IMR-90 (cell line): ENCODE measurements around the gene AMBRA1.

ENCODE experiments used
- CHD1 ChIP-seq: IDR thresholded peaks from 2 replicates; pipeline ENCODE4 v1.6.1; 2012; ENCODE audit warnings: low read depth, low read length, improper control_type of control experiment
- NFE2L2 ChIP-seq: fragments of 150-350 bp; IDR thresholded peaks from 2 replicates; pipeline ENCODE4 v1.6.1; 2016; ENCODE audit warnings: low read depth, mild to moderate bottlenecking, low read length
- POLR2A ChIP-seq: IDR thresholded peaks from 2 replicates; pipeline ENCODE4 v1.6.1; 2012; ENCODE audit warnings: mild to moderate bottlenecking, low read depth, low read length
- RCOR1 ChIP-seq: IDR thresholded peaks from 2 replicates; pipeline ENCODE4 v1.6.1; 2012; ENCODE audit warnings: mild to moderate bottlenecking, low read length, improper control_type of control experiment; ENCODE audit not compliant: insufficient replicate concordance
- RFX5 ChIP-seq: IDR thresholded peaks from 2 replicates; pipeline ENCODE4 v1.8.0; 2012; ENCODE audit warnings: low read depth, mild to moderate bottlenecking, low read length, moderate library complexity
- TF ChIP-seq, protein P1 (sequence below): conservative IDR thresholded peaks from 2 replicates; pipeline ENCODE4 v1.5.1; 2012; ENCODE audit warnings: mild to moderate bottlenecking, low read depth, low read length, improper control_type of control experiment

DNA sequence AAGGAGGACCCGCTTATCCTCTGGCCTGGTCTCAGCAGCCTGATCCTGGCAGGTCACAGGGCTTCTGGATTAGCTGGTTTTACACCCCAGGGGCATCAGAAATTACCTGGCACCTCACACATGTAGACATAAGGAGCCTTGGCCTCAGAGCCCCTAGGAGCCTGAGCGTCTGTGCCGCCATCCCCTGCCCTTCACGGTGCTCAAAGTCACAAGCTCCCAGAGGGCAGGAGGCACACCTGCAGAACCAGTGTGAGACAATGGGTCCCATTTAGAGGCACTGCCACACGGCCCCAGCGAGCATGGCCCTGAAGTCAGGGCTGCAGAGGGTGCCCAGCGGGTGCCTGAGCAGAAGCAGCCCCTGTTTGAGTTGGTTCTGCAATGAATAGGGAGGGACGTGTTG is 242.7 kb downstream of the AMBRA1 start:
- TF ChIP-seq RFX5 = no peak
- TF ChIP-seq RCOR1 = no peak
- no peak for TF ChIP-seq POLR2A
- TF ChIP-seq, protein P1, sequence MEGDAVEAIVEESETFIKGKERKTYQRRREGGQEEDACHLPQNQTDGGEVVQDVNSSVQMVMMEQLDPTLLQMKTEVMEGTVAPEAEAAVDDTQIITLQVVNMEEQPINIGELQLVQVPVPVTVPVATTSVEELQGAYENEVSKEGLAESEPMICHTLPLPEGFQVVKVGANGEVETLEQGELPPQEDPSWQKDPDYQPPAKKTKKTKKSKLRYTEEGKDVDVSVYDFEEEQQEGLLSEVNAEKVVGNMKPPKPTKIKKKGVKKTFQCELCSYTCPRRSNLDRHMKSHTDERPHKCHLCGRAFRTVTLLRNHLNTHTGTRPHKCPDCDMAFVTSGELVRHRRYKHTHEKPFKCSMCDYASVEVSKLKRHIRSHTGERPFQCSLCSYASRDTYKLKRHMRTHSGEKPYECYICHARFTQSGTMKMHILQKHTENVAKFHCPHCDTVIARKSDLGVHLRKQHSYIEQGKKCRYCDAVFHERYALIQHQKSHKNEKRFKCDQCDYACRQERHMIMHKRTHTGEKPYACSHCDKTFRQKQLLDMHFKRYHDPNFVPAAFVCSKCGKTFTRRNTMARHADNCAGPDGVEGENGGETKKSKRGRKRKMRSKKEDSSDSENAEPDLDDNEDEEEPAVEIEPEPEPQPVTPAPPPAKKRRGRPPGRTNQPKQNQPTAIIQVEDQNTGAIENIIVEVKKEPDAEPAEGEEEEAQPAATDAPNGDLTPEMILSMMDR = no peak
- TF ChIP-seq NFE2L2 = no peak
- no peak for TF ChIP-seq CHD1
